ENCODE data around the gene TOP1.
A peak's percentile ranks its signal among the peaks of the same experiment; 100 is the strongest.

The TOP1 gene

DNA sequence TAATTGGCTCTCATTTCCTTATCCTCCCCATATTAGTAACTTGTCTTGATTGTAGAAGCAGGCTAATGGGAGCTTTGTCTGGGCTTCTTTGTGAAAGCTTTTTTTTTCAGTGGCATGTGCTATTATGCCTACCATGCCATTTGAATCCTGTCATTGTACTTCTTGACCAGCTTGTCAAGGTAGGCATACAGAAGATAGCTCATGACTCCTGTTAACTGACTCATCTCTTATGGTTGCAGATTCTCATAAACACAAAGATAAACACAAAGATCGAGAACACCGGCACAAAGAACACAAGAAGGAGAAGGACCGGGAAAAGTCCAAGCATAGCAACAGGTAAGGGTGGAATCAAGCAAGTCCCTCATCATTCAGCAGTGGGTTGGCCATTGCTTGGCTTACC lies 32.5 kb downstream of the TOP1 start:
- no peak for DNase-seq (ENCODE audit: low spot score)
- in situ Hi-C loops (cut with MboI; ENCODE audit: low pct_unique_long_range_greater_than_20kb, low sequenced_read_pairs, unreplicated experiment): loop anchor here (10.0 kb wide), 1 partner anchor 66 kb away; no protein-coding TSS in a partner anchor
- TF ChIP-seq, protein P1, sequence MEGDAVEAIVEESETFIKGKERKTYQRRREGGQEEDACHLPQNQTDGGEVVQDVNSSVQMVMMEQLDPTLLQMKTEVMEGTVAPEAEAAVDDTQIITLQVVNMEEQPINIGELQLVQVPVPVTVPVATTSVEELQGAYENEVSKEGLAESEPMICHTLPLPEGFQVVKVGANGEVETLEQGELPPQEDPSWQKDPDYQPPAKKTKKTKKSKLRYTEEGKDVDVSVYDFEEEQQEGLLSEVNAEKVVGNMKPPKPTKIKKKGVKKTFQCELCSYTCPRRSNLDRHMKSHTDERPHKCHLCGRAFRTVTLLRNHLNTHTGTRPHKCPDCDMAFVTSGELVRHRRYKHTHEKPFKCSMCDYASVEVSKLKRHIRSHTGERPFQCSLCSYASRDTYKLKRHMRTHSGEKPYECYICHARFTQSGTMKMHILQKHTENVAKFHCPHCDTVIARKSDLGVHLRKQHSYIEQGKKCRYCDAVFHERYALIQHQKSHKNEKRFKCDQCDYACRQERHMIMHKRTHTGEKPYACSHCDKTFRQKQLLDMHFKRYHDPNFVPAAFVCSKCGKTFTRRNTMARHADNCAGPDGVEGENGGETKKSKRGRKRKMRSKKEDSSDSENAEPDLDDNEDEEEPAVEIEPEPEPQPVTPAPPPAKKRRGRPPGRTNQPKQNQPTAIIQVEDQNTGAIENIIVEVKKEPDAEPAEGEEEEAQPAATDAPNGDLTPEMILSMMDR (IDR thresholded peaks at IDR 0.05; ENCODE audit: extremely low read depth, insufficient read depth, missing control alignments): no peak

DNA sequence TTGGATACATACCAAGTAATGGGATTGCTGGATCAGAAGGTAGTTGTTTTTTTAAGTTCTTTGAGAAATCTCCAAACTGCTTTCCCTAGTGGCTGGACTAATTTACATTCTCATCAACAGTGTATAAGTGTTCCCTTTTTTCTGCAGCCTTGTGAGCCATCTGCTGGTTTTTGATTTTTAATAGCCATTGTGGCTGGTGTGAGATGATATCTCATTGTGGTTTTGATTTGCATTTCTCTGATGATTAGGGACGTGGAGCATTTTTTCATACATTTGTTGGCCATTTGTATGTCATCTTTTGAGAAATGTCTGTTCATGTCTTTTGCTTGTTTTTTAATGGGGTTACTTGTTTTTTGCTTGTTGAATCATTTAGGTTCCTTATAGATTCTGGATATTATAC lies 34.8 kb downstream of the TOP1 start:
- TF ChIP-seq, protein P1 (IDR thresholded peaks at IDR 0.05; ENCODE audit: extremely low read depth, insufficient read depth, missing control alignments): peak; percentile 12
- in situ Hi-C loops (cut with MboI; ENCODE audit: low pct_unique_long_range_greater_than_20kb, low sequenced_read_pairs, unreplicated experiment): loop anchor here (10.0 kb wide), 1 partner anchor 69 kb away; no protein-coding TSS in a partner anchor
- no peak for DNase-seq (ENCODE audit: low spot score)

DNA sequence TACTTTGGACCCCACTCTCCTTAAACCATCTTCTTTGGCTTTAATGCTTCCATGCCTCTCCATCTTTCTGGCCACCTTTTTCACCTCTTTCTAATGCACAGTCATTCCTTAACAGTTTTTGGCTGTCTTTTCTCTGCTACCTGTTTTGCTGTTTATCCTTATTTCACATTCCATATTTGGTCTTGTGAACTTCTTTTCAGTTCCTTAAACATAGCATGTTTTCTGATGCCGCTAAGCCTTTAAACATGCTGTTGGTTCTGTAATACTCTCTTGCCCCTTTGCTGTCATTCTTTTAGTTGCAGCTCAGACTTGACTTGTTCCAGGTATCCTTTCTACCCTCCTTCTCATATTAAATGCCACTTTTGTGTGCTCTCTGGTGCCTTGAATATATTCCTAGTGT lies 35.8 kb downstream of the TOP1 start:
- peak; percentile 34 for DNase-seq (ENCODE audit: low spot score)
- in situ Hi-C loops (cut with MboI; ENCODE audit: low pct_unique_long_range_greater_than_20kb, low sequenced_read_pairs, unreplicated experiment): loop anchor here (10.0 kb wide), 1 partner anchor 70 kb away; no protein-coding TSS in a partner anchor
- TF ChIP-seq, protein P1 (IDR thresholded peaks at IDR 0.05; ENCODE audit: extremely low read depth, insufficient read depth, missing control alignments): peak; percentile 42

DNA sequence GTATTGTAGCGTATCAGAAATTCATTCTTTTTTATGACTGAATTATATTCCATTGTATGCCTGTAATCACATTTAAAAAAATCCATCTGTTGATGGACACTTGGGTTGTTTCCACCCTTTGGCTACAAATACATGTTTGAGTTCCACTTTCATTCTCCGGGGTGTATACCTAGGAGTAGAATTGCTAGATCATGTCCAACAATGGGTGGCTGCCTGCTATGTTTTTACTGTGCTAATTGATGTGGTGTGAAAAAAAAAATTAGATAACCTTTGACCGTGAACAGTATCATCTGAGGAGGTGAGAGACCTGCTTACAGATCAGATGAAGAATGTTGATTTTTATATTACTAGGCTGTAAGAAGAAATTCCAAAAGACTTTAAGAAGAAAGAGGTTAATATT lies 37.1 kb downstream of the TOP1 start:
- TF ChIP-seq, protein P1 (IDR thresholded peaks at IDR 0.05; ENCODE audit: extremely low read depth, insufficient read depth, missing control alignments): no peak
- DNase-seq (ENCODE audit: low spot score): no peak
- in situ Hi-C loops (cut with MboI; ENCODE audit: low pct_unique_long_range_greater_than_20kb, low sequenced_read_pairs, unreplicated experiment): loop anchor here (10.0 kb wide), 1 partner anchor 71 kb away; no protein-coding TSS in a partner anchor

DNA sequence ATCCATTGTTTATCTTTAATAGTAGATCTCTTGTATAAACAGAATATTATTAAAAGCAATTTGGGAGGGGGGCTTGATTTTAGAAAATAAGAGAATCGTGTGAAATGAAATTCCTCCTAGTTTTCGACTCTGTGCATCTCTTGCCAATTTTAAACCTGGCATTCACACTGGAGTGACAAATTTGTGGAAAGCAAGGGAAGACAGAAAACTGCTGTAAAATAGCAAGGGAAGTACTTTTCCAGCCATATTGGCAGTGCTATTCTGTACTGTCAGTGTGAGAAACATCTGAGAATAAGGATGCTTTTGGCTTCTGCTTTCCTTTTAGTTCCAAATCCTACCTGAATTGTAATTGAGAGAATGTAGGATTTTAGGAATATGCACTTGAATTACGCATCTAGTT lies 40.2 kb downstream of the TOP1 start:
- TF ChIP-seq, protein P1 (IDR thresholded peaks at IDR 0.05; ENCODE audit: extremely low read depth, insufficient read depth, missing control alignments): no peak
- no peak for DNase-seq (ENCODE audit: low spot score)
- in situ Hi-C loops (cut with MboI; ENCODE audit: low pct_unique_long_range_greater_than_20kb, low sequenced_read_pairs, unreplicated experiment): loop anchor here (10.0 kb wide), 1 partner anchor 74 kb away; no protein-coding TSS in a partner anchor

DNA sequence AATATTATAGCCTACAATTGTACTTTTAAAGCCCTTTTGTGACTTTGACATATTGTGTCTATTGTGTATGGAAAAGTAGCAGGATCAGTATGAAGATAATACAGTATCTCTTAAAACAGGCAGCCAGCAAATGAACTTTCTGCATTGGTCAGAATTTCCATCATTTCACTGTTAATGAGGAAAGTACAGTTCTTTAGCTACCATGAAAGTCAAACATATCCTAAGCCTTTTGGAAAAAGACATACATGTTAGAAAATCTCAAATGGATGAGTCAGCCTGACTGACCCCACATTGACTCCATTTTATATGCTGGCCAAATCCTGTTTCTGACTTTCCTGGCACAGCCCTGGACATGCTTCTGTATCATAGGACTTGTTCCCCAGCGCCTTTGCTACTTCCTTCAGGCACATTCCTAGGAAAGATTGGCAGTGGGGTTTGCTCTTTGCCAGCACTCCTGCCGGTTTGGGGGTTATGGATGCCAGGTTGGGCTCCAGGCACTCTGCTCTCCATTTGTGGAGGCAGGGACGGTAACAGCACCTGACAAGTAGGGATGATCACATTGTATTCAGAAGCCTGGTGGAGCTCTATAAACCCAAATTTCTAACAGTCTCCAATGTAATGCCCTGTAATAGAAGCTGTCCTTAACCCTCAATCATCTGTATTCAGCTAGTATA lies 43.7 kb downstream of the TOP1 start:
- in situ Hi-C loops (cut with MboI; ENCODE audit: low pct_unique_long_range_greater_than_20kb, low sequenced_read_pairs, unreplicated experiment): no loop called here
- TF ChIP-seq, protein P1 (IDR thresholded peaks at IDR 0.05; ENCODE audit: extremely low read depth, insufficient read depth, missing control alignments): no peak
- DNase-seq (ENCODE audit: low spot score): no peak
